ENCODE results near the gene PLOD2. TPM values are rescaled to one million over a fixed set of nuclear protein-coding genes. Genes with fewer than 3 reads are reported as not detected.

Gene PLOD2
- total RNA-seq (114 TPM), polyA plus RNA-seq (24.0 TPM)

- H3K4me1 ChIP-seq (ENCODE audit: insufficient read depth) = no peaks in the 10 kb centered on the region
- WGBS = under 1% methylated on average over 74 of the region's 74 CpGs
- H3K4me3 ChIP-seq (ENCODE audit: low read depth, low read length) = peak within 1 kb of the TSS; percentile 85
Measured at GRCh38 chr3:146160964-146161662, at the start of gene PLOD2. Gene PLOD2, minus strand, starts transcription at chr3:146161184. Its CDS starts 195 bp downstream, at chr3:146160989.

GRCh38 chr3:146209371-146209770 lies 48.4 kb upstream of the PLOD2 start:
- Histone ChIP-seq H3K27ac (ENCODE audit: low read depth) (no peak overlapping the region), H3K4me1 (ENCODE audit: insufficient read depth) (no peaks in the 10 kb centered on the region)

More at GRCh38 chr3:146160964-146161662, at the start of gene PLOD2:
- DNase-seq (ENCODE audit: extremely low spot score) = peak; percentile 70
- H3K27ac ChIP-seq (ENCODE audit: low read depth) = peak within 1 kb of the TSS; percentile 86
- H3K36me3 ChIP-seq (ENCODE audit: insufficient read depth) = no peaks in the 10 kb centered on the region

DNA sequence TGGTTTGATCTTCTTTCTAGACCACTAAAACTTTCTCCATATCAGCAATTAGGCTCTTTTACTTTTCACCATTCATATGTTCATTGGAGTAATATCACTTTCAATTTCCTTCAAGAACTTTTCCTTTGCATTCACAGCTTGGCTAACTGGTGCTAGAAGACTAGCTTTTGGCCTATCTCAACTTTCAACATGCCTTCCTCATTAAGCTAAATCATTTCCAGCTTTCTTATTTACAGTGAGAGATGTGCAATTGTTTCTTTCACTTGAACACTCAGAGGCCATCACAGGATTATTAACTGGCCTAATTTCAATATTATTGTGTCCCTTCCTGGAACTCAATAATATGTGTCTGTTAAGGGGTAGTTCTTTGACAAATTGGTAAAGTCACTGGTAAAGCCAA lies 42.8 kb upstream of the PLOD2 start:
- Histone ChIP-seq H3K27ac (ENCODE audit: low read depth) (no peak overlapping the region), H3K4me1 (ENCODE audit: insufficient read depth) (no peaks in the 10 kb centered on the region), H3K4me3 (ENCODE audit: low read depth, low read length) (no peak overlapping the region), H3K36me3 (ENCODE audit: insufficient read depth) (no peaks in the 10 kb centered on the region)
- DNase-seq (ENCODE audit: extremely low spot score) = no peak

More at GRCh38 chr3:146209371-146209770, 48.4 kb upstream of the PLOD2 start:
- no peaks in the 10 kb centered on the region for H3K36me3 ChIP-seq (ENCODE audit: insufficient read depth)
- DNase-seq (ENCODE audit: extremely low spot score) = no peak
- H3K4me3 ChIP-seq (ENCODE audit: low read depth, low read length) = no peak overlapping the region

- Histone ChIP-seq H3K27ac (ENCODE audit: low read depth) (no peak overlapping the region), H3K36me3 (ENCODE audit: insufficient read depth) (no peaks in the 10 kb centered on the region), H3K4me3 (ENCODE audit: low read depth, low read length) (no peak overlapping the region), H3K4me1 (ENCODE audit: insufficient read depth) (no peaks in the 10 kb centered on the region)
- no peak for DNase-seq (ENCODE audit: extremely low spot score)
- WGBS = 75% methylated on average over 2 of the region's 2 CpGs
Measured at GRCh38 chr3:146200461-146201220, 39.7 kb upstream of the PLOD2 start.

DNA sequence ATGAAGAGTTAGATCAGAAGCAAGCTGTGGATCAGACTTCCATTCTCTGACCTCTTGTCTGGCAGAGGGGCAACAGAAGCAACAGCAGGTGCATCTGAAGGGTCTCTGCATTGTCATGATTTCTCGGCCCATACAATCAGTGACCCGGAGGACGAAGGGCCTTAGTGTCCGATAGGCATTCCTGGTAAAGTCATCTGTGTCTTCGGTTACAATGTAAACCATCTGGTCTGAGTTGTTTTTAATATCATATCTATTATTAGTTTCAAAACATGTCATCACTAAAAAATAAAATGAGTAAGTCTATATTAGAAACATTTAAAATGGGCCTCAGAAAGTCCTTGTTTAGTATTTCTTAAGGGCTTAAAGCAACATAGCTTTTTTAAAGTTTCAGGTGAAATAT lies 38.8 kb upstream of the PLOD2 start:
- H3K4me1 ChIP-seq (ENCODE audit: insufficient read depth) = no peaks in the 10 kb centered on the region
- 82% methylated on average over 5 of the region's 5 CpGs for WGBS
- no peak for DNase-seq (ENCODE audit: extremely low spot score)
- H3K36me3 ChIP-seq (ENCODE audit: insufficient read depth) = no peaks in the 10 kb centered on the region
- H3K4me3 ChIP-seq (ENCODE audit: low read depth, low read length) = no peak overlapping the region
- no peak overlapping the region for H3K27ac ChIP-seq (ENCODE audit: low read depth)

- DNase-seq (ENCODE audit: extremely low spot score) = no peak
- no peaks in the 10 kb centered on the region for H3K4me1 ChIP-seq (ENCODE audit: insufficient read depth)
- no peaks in the 10 kb centered on the region for H3K36me3 ChIP-seq (ENCODE audit: insufficient read depth)
- 93% methylated on average over 2 of the region's 2 CpGs for WGBS
- no peak overlapping the region for H3K27ac ChIP-seq (ENCODE audit: low read depth)
- H3K4me3 ChIP-seq (ENCODE audit: low read depth, low read length) = no peak overlapping the region
Measured at GRCh38 chr3:146196789-146197188, 35.8 kb upstream of the PLOD2 start.

GRCh38 chr3:146195605-146196004 lies 34.6 kb upstream of the PLOD2 start:
- WGBS = 25% methylated on average over 4 of the region's 4 CpGs
- no peaks in the 10 kb centered on the region for H3K4me1 ChIP-seq (ENCODE audit: insufficient read depth)
- no peaks in the 10 kb centered on the region for H3K36me3 ChIP-seq (ENCODE audit: insufficient read depth)
- no peak for DNase-seq (ENCODE audit: extremely low spot score)
- H3K27ac ChIP-seq (ENCODE audit: low read depth) = no peak overlapping the region
- no peak overlapping the region for H3K4me3 ChIP-seq (ENCODE audit: low read depth, low read length)

DNA sequence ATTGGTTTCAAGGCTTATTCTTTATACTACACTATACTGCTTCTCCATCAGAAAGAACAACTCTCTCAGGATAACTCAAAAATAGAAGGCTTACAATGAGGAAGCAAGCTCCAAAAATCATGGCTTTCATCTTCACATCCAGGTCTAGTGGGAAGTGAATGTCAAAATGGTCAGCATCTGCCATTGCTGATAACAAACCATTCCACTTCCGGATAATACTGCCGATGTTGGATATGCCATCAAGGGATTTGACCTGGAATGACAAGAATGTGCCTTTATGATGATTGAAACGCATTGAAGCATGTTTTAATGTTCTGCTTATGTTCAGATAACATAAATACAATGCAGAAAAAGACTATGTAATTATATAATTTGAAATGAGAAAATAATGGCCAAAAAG lies 34.0 kb upstream of the PLOD2 start:
- 60% methylated on average over 3 of the region's 3 CpGs for WGBS
- no peak overlapping the region for H3K27ac ChIP-seq (ENCODE audit: low read depth)
- no peak overlapping the region for H3K4me3 ChIP-seq (ENCODE audit: low read depth, low read length)
- H3K4me1 ChIP-seq (ENCODE audit: insufficient read depth) = no peaks in the 10 kb centered on the region
- H3K36me3 ChIP-seq (ENCODE audit: insufficient read depth) = no peaks in the 10 kb centered on the region
- DNase-seq (ENCODE audit: extremely low spot score) = no peak

DNA sequence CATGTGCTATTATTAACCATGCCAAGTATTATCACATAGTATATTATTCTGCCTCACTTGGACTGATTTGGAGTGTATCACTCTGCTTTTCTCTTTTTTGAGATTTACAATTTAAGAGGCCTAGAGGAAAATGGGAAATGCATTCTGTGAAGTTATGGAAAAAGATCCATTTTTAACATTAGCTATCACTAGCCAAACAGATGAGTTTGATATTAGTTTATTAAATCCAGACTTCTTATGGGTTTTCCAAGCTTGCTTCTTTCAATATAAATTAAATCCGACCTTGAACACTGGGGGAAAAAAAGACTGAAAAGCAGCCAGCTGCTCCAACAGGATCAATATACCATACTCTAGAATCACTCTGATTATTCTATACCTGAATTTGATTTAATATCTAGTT lies 30.1 kb upstream of the PLOD2 start:
- H3K36me3 ChIP-seq (ENCODE audit: insufficient read depth) = no peaks in the 10 kb centered on the region
- H3K27ac ChIP-seq (ENCODE audit: low read depth) = no peak overlapping the region
- no peak for DNase-seq (ENCODE audit: extremely low spot score)
- 84% methylated on average over 1 of the region's 1 CpG for WGBS
- H3K4me1 ChIP-seq (ENCODE audit: insufficient read depth) = no peaks in the 10 kb centered on the region
- no peak overlapping the region for H3K4me3 ChIP-seq (ENCODE audit: low read depth, low read length)

DNA sequence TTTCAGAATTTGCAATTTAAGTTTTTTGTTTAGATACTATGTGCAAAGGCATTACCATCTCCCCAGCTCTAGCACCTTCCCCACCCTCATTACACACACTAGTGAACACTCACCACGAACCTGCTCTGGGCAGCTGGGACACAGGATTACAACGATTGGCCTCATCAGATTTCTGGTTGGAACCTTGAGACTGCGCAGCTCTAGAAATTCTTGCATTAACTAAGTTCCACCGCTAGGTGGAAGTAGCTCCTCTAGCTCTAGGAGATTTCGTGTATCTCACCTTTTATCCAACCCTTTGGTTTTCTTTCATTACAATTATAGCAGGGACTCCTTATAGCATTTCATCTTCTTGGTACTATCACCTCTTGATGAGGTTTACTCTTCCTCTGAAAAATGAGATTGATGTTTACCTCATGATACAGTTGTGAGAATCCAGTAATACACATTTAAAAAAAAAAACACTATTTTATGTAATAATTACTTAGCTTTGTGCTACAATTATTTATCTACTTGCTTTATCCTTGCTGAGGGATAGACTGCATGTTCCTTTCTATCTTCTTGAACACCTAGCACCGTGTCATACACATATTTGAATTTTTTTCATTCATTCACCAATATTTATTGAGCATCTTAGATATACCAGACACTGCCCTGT lies 28.7 kb upstream of the PLOD2 start:
- 12% methylated on average over 6 of the region's 6 CpGs for WGBS
- no peak overlapping the region for H3K4me3 ChIP-seq (ENCODE audit: low read depth, low read length)
- DNase-seq (ENCODE audit: extremely low spot score) = no peak
- H3K36me3 ChIP-seq (ENCODE audit: insufficient read depth) = no peaks in the 10 kb centered on the region
- H3K27ac ChIP-seq (ENCODE audit: low read depth) = no peak overlapping the region
- no peaks in the 10 kb centered on the region for H3K4me1 ChIP-seq (ENCODE audit: insufficient read depth)

GRCh38 chr3:146187334-146187950 lies 26.5 kb upstream of the PLOD2 start:
- DNase-seq (ENCODE audit: extremely low spot score) = no peak
- no peak overlapping the region for H3K27ac ChIP-seq (ENCODE audit: low read depth)
- WGBS = 41% methylated on average over 2 of the region's 2 CpGs
- H3K4me3 ChIP-seq (ENCODE audit: low read depth, low read length) = no peak overlapping the region
- no peaks in the 10 kb centered on the region for H3K4me1 ChIP-seq (ENCODE audit: insufficient read depth)
- no peaks in the 10 kb centered on the region for H3K36me3 ChIP-seq (ENCODE audit: insufficient read depth)

DNA sequence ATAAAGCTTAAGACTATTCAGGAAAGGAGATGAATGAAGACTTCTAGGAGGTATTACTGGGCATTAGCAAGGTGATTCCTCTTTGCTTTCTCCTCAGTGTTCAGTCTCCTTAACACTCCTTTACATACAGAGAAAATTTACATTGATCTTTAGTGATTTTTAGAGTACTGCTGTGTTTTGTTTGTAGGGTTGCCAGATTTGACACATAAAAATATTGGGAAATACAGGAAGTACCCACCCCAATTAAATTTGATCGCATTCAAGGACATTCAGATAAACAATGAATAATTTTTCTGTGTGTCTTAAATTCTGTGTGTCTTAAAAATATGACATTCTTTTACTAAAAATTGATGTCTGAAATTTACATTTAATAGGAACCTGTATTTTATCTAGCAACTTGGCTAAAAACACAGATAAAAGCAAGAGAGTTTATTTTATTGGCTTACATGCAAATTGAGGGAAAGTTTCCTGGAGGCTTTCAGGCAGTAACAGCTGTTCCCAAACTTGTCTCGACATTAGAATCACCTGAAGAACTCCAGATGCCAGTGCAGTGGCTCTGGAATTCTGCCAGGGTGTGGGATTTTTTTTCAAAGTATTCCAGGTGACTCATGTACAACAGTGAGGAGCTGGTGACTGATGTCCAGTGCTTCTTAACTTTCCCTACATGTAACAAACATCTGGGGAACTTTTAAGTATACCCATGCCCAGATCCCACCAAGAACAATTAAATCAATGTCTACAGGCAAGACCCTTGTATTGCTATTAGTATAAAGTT lies 23.4 kb upstream of the PLOD2 start:
- no peak for DNase-seq (ENCODE audit: extremely low spot score)
- Histone ChIP-seq H3K36me3 (ENCODE audit: insufficient read depth) (no peaks in the 10 kb centered on the region), H3K27ac (ENCODE audit: low read depth) (no peak overlapping the region), H3K4me1 (ENCODE audit: insufficient read depth) (no peaks in the 10 kb centered on the region), H3K4me3 (ENCODE audit: low read depth, low read length) (no peak overlapping the region)
- WGBS = 54% methylated on average over 2 of the region's 2 CpGs

GRCh38 chr3:146181216-146181615 lies 20.2 kb upstream of the PLOD2 start:
- Histone ChIP-seq H3K27ac (ENCODE audit: low read depth) (no peak overlapping the region), H3K4me3 (ENCODE audit: low read depth, low read length) (no peak overlapping the region), H3K36me3 (ENCODE audit: insufficient read depth) (no peaks in the 10 kb centered on the region), H3K4me1 (ENCODE audit: insufficient read depth) (no peaks in the 10 kb centered on the region)
- WGBS = 89% methylated on average over 5 of the region's 5 CpGs
- DNase-seq (ENCODE audit: extremely low spot score) = no peak
